ENCODE measurements around the gene IMMT. TPM values are rescaled to one million over a fixed set of nuclear protein-coding genes. Genes with fewer than 3 reads are reported as not detected.

The IMMT gene
- total and polyA plus RNA-seq, 2 of the 8 experiments (the other 6 are each of a cell fraction or from before 2014, with no cell fraction given) = 37.7 to 103 TPM

DNA sequence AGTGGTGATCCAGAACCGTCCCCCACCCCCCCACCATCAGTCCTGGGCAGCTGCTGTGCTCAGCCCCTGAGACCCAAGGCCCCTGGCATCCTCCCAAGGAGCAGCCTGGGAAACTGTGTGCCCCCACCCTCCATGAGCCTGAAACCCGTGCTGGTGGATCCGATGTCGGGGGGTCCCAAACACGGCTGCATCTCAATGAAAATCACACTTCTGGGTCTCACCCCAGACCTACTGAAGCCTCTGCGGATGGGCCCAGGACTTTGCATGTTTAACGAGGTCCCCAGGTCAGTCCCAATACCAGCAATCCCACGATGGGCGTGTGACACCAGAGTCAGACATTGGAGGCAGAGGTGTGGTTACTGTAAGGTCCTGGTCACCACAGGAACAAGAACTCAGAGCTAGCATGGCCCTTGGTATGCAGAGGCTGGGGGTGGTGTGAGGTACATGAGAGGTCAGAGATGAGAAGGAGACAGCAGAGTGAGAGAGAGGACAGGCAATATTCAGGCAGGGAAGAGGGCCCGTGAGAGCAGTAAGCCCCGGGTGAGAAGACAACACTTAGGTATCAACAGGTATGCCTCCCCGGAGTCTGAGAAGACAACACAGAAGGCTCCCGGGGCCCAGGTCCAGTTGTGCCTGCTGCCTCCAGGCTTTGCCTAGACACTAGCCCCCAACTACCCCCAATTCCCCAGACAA lies 36.6 kb upstream of the IMMT start (continued):
- TF ChIP-seq CHD7 (IDR thresholded peaks at IDR 0.05; ENCODE audit: insufficient replicate concordance, low read length) (no peak), EGR1 (IDR thresholded peaks at IDR 0.05; ENCODE audit: borderline replicate concordance, low read depth, low read length) (no peak), YY1 (IDR thresholded peaks at IDR 0.05; ENCODE audit: low read depth, low read length) (no peak), EZH2 (IDR thresholded peaks at IDR 0.05; ENCODE audit: low read depth, low read length, severe bottlenecking) (no peak), SIX5 (IDR thresholded peaks at IDR 0.05; ENCODE audit: low read depth, low read length) (no peak), JUN (IDR thresholded peaks at IDR 0.05; ENCODE audit: low read depth, low read length) (no peak), TBP (IDR thresholded peaks at IDR 0.05; ENCODE audit: low read depth, low read length) (no peak), RXRA (IDR thresholded peaks at IDR 0.05; ENCODE audit: insufficient read depth, low read depth, low read length) (no peak), MAX (IDR thresholded peaks at IDR 0.05) (no peak), TAF1 (IDR thresholded peaks at IDR 0.05; ENCODE audit: low read depth, low read length) (no peak), HDAC6 (IDR thresholded peaks at IDR 0.05; ENCODE audit: low read depth, low read length) (no peak)

All from H1 (cell line).